Neural progenitor cell (in vitro differentiated cells): Measurements from ENCODE around the gene FEV. TPM values are rescaled to one million over a fixed set of nuclear protein-coding genes. Genes with fewer than 3 reads are reported as not detected.

Experiments used
- DNase-seq: peaks from one replicate; pipeline ENCODE4 v3.0.0-alpha.2; 2016; ENCODE audit warnings: low spot score
- H2AFZ ChIP-seq: fragments of 200-600 bp; sonication (generic); replicated peaks from 2 replicates; pipeline ENCODE4 v1.6.1; 2016; ENCODE audit warnings: antibody characterized with exemption
- H3F3A ChIP-seq: fragments of 200-600 bp; sonication (generic); 2 replicates; pipeline ENCODE4 v1.6.1; 2016; ENCODE audit warnings: antibody characterized with exemption, low read depth
- H3K27ac ChIP-seq: fragments of 200-600 bp; sonication (generic); 2 replicates; pipeline ENCODE4 v1.5.1; 2016; ENCODE audit warnings: mild to moderate bottlenecking
- H3K27me3 ChIP-seq: fragments of 200-600 bp; sonication (generic); 2 replicates; pipeline ENCODE4 v1.6.1; 2016; ENCODE audit warnings: mild to moderate bottlenecking, moderate library complexity
- H3K36me3 ChIP-seq: fragments of 200-600 bp; sonication (generic); 2 replicates; pipeline ENCODE4 v1.5.1; 2016
- H3K4me1 ChIP-seq: fragments of 200-600 bp; sonication (generic); 2 replicates; pipeline ENCODE4 v1.6.1; 2016; ENCODE audit warnings: mixed run types
- H3K4me2 ChIP-seq: fragments of 200-600 bp; sonication (generic); 2 replicates; pipeline ENCODE4 v1.6.1; 2016
- H3K4me3 ChIP-seq: fragments of 200-600 bp; sonication (generic); 2 replicates; pipeline ENCODE4 v1.5.1; 2016
- H3K79me2 ChIP-seq: fragments of 200-600 bp; sonication (generic); 2 replicates; pipeline ENCODE4 v1.6.1; 2016; ENCODE audit warnings: low read depth
- H3K9ac ChIP-seq: fragments of 200-600 bp; sonication (generic); 2 replicates; pipeline ENCODE4 v1.6.1; 2016
- H3K9me3 ChIP-seq: fragments of 200-600 bp; sonication (generic); 2 replicates; pipeline ENCODE4 v1.5.1; 2016; ENCODE audit warnings: low read depth
- H4K20me1 ChIP-seq: fragments of 200-600 bp; sonication (generic); 2 replicates; pipeline ENCODE4 v1.6.1; 2016; ENCODE audit warnings: low read depth
- H3K27ac Mint-ChIP-seq: 3 replicates; pipeline ENCODE4 v1.8.0; 2021; ENCODE audit warnings: mixed read lengths
- H3K27me3 Mint-ChIP-seq: 2 replicates; pipeline ENCODE4 v1.8.0; 2022; ENCODE audit warnings: low read depth, mild to moderate bottlenecking, inconsistent platforms, moderate library complexity, mixed read lengths; ENCODE audit not compliant: insufficient read depth
- H3K36me3 Mint-ChIP-seq: 3 replicates; pipeline ENCODE4 v1.8.0; 2021; ENCODE audit warnings: mixed read lengths
- H3K4me1 Mint-ChIP-seq: 3 replicates; pipeline ENCODE4 v1.8.0; 2021; ENCODE audit warnings: mixed read lengths
- H3K4me3 Mint-ChIP-seq: 3 replicates; pipeline ENCODE4 v1.8.0; 2021; ENCODE audit warnings: mild to moderate bottlenecking, moderate library complexity, mixed read lengths
- H3K9me3 Mint-ChIP-seq: 3 replicates; pipeline ENCODE4 v1.8.0; 2020; ENCODE audit warnings: mixed read lengths
- EZH2 ChIP-seq: fragments of 200-600 bp; sonication (generic); IDR thresholded peaks from 2 replicates; pipeline ENCODE4 v1.6.1; 2017; ENCODE audit warnings: antibody characterized with exemption, mild to moderate bottlenecking, moderate library complexity
- EZH2phosphoT487 ChIP-seq: fragments of 200-600 bp; sonication (generic); IDR thresholded peaks from 2 replicates; pipeline ENCODE4 v1.6.1; 2017; ENCODE audit warnings: antibody characterized with exemption
- total RNA-seq: library from RNA; depleted of rRNA; stranded (reverse); fragments of >200 nt; gene quantifications from 2 replicates; pipeline ENCODE4 v1.2.3, GENCODE V29; 2015; ENCODE audit warnings: low replicate concordance
- TF ChIP-seq, protein P1 (sequence below): fragments of 200-600 bp; sonication (generic); IDR thresholded peaks from 2 replicates; pipeline ENCODE4 v1.5.1; 2017; ENCODE audit warnings: antibody characterized with exemption, mild to moderate bottlenecking

FEV gene
- total RNA-seq, 1 donor from 2014 or later = not detected

DNA sequence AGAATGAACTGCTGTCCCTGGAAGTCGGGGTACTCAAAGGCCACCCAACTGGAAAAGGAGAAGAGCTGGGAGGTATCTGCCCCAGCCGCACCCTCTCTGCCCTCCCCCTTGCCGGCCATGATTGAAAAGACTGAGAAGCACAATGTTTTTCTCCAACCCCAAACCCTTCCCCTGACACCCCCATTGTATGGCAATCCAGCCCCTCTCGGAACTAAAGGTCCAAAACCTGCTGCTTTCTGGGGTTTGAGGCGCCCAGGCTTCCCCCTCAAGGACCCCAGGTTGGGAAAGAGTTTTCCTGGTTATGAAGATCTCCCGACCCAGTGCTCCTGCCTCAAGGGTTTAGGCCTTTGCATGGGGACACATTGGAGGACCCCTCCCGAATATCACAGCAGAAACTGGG is 7.2 kb upstream of the FEV start:
- H3K4me1 Mint-ChIP-seq = peaks cover 4% of the 10 kb centered on the region
- H3K27me3 Mint-ChIP-seq = peaks cover 85% of the 10 kb centered on the region

DNA sequence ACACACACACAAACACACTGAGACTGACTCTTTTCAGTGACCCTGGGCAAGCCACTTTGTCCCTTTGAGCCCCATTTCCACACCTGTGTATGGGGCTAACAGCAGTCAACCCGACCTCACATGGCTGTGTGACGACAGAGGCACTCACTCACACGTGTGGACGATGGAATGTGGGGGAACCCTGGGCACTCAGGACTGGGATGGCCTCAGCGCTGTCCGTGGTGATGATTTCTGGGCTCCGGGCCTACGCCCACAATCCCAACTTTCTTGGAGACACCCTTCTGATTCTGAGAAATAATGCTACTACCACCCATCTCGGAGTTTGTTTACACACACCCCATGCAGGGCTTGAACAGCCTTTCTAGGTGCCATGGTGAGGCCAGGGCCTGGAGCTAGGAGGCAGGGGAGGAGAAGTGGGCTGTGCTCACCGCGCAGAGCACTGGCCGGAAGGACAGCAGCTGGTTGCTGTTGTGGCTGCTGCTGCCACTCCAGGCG is 6.7 kb upstream of the FEV start:
- Histone ChIP-seq H4K20me1 (peaks cover 86% of the 10 kb centered on the region), H3K9ac (no peak overlapping the region), H3K4me2 (no peak overlapping the region), H3K36me3 (no peaks in the 10 kb centered on the region), H3K79me2 (no peaks in the 10 kb centered on the region), H3K4me1 (peaks cover 17% of the 10 kb centered on the region), H3F3A (peaks cover 12% of the 10 kb centered on the region), H3K4me3 (no peak overlapping the region), H3K27me3 (peaks cover 100% of the 10 kb centered on the region), H2AFZ (no peak overlapping the region), H3K27ac (no peak overlapping the region), H3K9me3 (no peaks in the 10 kb centered on the region)
- Mint-ChIP-seq H3K4me3 (peak overlapping the region; percentile 49), H3K9me3 (peaks cover 5% of the 10 kb centered on the region), H3K27ac (no peak overlapping the region), H3K36me3 (no peaks in the 10 kb centered on the region), H3K27me3 (peaks cover 87% of the 10 kb centered on the region), H3K4me1 (peaks cover 3% of the 10 kb centered on the region)
- peak; percentile 67 for DNase-seq
- TF ChIP-seq EZH2 = peak; percentile 25
- TF ChIP-seq, protein P1, sequence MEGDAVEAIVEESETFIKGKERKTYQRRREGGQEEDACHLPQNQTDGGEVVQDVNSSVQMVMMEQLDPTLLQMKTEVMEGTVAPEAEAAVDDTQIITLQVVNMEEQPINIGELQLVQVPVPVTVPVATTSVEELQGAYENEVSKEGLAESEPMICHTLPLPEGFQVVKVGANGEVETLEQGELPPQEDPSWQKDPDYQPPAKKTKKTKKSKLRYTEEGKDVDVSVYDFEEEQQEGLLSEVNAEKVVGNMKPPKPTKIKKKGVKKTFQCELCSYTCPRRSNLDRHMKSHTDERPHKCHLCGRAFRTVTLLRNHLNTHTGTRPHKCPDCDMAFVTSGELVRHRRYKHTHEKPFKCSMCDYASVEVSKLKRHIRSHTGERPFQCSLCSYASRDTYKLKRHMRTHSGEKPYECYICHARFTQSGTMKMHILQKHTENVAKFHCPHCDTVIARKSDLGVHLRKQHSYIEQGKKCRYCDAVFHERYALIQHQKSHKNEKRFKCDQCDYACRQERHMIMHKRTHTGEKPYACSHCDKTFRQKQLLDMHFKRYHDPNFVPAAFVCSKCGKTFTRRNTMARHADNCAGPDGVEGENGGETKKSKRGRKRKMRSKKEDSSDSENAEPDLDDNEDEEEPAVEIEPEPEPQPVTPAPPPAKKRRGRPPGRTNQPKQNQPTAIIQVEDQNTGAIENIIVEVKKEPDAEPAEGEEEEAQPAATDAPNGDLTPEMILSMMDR = no peak

More for the DNA sequence above, 7.2 kb upstream of the FEV start:
- Histone ChIP-seq H3K9ac (no peak overlapping the region), H3K27me3 (peaks cover 100% of the 10 kb centered on the region), H4K20me1 (peaks cover 86% of the 10 kb centered on the region), H3K4me2 (no peak overlapping the region), H3K79me2 (no peaks in the 10 kb centered on the region), H3K4me1 (peaks cover 17% of the 10 kb centered on the region), H2AFZ (no peak overlapping the region), H3F3A (peaks cover 12% of the 10 kb centered on the region), H3K36me3 (no peaks in the 10 kb centered on the region), H3K27ac (no peak overlapping the region), H3K4me3 (no peak overlapping the region), H3K9me3 (no peaks in the 10 kb centered on the region)
- H3K27ac Mint-ChIP-seq = no peak overlapping the region
- peaks cover 5% of the 10 kb centered on the region for H3K9me3 Mint-ChIP-seq
- DNase-seq = no peak
- H3K36me3 Mint-ChIP-seq = no peaks in the 10 kb centered on the region
- no peak overlapping the region for H3K4me3 Mint-ChIP-seq
- TF ChIP-seq, protein P1 = no peak

DNA sequence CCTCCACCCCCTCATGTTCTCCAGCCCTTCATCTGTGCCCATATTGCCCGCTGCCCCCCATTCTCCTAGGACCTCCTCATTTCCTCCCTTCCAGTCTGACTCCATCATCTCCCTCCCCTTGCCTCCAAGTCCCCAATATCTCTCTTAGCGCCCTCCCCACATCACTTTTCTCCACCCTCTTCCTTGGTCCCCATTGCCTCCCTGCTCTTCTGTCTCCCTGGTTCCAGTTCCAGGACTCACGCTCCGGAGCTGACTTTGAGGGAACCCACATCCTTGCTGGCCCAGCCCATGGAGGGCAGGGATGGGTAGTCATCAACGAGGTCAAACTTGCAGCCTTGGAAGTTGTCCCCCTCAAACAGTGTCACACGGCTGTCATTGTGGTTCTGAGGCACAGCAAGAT is 5.6 kb upstream of the FEV start:
- Histone ChIP-seq H3K9ac (no peak overlapping the region), H3K4me2 (no peak overlapping the region), H3F3A (peaks cover 12% of the 10 kb centered on the region), H3K27ac (no peak overlapping the region), H3K36me3 (no peaks in the 10 kb centered on the region), H3K9me3 (no peaks in the 10 kb centered on the region), H3K27me3 (peaks cover 100% of the 10 kb centered on the region), H3K4me1 (peaks cover 17% of the 10 kb centered on the region), H3K4me3 (no peak overlapping the region), H4K20me1 (peaks cover 95% of the 10 kb centered on the region), H2AFZ (no peak overlapping the region), H3K79me2 (no peaks in the 10 kb centered on the region)
- Mint-ChIP-seq H3K27me3 (peaks cover 92% of the 10 kb centered on the region), H3K9me3 (peaks cover 5% of the 10 kb centered on the region), H3K27ac (no peak overlapping the region), H3K4me1 (peaks cover 3% of the 10 kb centered on the region), H3K36me3 (no peaks in the 10 kb centered on the region), H3K4me3 (no peak overlapping the region)
- no peak for DNase-seq
- TF ChIP-seq EZH2 (no peak), EZH2phosphoT487 (no peak)
- TF ChIP-seq, protein P1 = no peak
